CD4-positive, alpha-beta T cell treated with Interleukin-21 for 1 hour (primary cell): Measurements from ENCODE around the gene GDI1.

ENCODE experiments used
- DNase-seq: peaks from one replicate; pipeline ENCODE4 v3.0.0-alpha.2; 2020

Gene GDI1

DNA sequence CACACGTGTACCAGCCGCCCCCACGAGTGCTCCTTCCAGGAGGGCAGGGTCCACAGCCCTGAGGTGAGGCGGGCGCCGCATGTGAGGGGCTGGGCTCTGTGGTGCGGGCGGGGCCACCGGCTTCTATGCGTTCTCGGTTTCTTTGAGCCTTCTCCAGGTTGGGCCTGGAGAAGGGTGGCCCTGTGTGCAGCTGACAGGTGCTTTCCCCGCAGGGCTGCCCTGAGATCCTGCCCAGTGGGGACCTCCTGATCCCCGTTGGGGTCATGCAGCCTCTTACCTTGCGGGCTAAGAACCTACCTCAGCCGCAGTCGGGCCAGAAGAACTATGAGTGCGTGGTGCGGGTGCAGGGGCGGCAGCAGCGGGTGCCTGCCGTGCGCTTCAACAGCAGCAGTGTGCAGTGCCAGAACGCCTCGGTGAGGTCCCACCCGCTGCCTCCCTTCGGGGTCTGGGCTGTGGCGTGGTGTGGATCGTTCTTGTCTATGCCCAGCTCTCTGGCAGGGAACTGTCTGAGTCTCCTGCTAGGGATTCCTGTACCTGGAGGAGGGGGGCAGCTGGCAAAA, 27.9 kb downstream of the GDI1 start:
- no peak for DNase-seq

DNA sequence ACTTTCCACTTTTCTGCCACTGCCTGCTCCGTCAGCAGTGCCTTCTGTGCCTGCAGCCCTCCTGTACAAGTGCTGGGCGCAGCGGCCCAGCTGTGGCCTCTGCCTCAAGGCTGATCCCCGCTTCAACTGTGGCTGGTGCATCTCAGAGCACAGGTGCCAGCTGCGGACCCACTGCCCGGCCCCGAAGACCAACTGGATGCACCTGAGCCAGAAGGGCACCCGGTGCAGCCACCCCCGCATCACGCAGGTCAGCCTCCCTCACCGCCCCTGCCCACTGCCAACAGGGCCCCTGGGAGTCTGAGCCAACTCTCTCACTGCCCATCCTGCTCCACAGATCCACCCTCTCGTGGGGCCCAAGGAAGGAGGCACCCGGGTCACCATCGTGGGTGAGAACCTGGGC, 28.6 kb downstream of the GDI1 start:
- DNase-seq, result no peak

DNA sequence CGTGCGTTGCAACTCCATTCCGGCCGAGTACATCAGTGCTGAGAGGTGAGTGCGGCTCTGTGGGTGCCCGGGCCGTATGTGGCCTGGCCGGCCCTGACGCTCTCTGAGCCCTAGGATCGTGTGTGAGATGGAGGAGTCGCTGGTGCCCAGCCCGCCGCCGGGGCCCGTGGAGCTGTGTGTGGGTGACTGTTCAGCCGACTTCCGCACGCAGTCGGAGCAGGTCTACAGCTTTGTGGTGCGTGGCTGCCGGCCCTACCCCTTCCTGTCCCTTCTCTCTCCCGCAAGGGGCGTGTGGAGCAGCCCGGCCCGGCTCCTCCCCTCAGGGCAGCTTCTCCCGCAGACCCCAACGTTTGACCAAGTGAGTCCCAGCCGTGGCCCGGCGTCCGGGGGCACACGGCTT, 29.1 kb downstream of the GDI1 start:
- no peak for DNase-seq

DNA sequence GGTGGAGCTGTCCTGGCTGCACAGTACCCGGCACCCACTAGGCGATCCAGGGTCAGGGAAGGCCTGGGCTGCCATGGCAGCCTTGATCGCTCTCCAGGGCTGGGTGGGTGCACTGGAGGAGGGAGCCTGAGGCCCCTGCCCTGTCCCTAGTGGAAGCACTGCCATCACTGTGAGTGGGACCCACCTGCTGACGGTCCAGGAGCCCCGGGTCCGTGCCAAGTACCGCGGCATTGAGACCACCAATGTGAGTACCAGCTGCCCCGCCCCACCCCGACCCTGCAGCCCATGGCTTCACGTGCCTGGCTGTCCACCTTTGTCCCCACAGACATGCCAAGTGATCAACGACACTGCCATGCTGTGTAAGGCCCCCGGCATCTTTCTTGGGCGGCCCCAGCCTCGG, 30.0 kb downstream of the GDI1 start:
- DNase-seq, result no peak

DNA sequence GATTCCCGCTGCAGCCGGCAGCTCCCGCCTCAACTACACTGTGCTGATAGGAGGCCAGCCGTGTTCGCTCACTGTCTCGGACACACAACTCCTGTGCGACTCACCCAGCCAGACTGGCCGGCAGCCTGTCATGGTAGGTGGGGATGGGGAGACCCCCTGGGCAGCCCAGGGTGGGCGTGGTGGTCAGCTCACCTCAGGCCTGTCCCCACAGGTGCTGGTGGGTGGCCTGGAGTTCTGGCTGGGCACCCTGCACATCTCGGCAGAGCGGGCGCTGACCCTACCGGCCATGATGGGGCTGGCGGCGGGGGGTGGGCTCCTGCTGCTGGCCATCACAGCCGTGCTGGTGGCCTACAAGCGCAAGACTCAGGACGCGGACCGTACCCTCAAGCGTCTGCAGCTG, 30.6 kb downstream of the GDI1 start:
- no peak for DNase-seq

DNA sequence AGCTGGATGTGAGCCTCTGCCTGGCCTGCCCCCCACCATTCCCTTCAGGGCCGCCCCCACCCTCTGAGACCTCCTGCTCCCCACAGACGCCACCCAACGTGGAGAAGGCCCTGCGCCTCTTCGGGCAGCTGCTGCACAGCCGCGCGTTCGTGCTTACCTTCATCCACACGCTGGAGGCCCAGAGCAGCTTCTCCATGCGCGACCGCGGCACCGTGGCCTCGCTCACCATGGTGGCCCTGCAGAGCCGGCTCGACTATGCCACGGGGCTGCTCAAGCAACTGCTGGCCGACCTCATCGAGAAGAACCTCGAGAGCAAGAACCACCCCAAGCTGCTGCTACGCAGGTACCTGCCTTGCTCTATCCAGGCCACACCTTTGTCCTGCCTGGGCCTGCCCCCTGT, 31.3 kb downstream of the GDI1 start:
- no peak for DNase-seq

DNA sequence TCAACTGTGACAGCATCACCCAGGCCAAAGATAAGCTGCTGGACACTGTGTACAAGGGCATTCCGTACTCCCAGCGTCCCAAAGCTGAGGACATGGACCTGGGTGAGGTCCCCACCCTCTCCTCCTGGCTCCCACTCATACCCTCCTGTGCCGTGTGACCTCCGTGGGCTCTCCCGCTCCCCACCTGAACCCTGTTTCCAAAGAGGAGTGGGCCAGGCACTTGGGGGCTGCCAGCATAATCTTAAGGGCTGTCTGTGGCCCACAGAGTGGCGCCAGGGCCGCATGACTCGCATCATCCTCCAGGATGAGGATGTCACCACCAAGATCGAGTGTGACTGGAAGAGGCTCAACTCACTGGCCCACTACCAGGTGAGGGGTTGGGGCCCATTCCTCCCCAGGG, 32.2 kb downstream of the GDI1 start:
- no peak for DNase-seq

DNA sequence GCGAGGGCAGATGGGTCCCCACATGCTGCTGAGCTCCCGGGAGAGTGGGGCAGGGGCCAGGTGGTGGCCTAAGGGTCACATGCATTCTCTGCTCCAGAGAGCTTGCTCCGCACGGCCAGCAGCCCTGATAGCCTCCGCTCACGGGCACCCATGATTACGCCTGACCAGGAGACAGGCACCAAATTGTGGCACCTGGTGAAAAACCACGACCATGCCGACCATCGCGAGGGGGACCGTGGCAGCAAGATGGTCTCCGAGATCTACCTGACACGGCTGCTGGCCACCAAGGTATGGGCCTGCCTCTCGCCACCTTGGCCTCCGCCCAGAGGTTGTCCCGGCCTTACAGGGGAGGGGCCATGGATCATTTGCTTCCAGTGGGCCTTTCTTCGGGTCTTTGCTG, 32.9 kb downstream of the GDI1 start:
- DNase-seq, result no peak

DNA sequence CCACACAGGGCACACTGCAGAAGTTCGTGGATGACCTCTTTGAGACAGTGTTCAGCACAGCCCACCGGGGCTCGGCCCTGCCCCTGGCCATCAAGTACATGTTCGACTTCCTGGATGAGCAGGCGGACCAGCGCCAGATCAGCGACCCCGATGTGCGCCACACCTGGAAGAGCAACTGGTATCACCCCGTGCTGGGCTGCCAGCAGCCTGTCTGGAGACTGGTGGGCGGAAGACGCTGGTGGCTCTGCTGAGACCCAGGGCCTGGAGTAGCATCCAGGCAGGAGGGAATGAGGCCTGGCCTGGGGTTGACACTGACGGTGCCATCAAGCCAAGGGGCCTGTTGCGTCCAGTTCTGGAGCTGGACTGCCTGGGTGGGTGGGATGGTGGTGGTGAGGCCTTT, 33.5 kb downstream of the GDI1 start:
- no peak for DNase-seq

DNA sequence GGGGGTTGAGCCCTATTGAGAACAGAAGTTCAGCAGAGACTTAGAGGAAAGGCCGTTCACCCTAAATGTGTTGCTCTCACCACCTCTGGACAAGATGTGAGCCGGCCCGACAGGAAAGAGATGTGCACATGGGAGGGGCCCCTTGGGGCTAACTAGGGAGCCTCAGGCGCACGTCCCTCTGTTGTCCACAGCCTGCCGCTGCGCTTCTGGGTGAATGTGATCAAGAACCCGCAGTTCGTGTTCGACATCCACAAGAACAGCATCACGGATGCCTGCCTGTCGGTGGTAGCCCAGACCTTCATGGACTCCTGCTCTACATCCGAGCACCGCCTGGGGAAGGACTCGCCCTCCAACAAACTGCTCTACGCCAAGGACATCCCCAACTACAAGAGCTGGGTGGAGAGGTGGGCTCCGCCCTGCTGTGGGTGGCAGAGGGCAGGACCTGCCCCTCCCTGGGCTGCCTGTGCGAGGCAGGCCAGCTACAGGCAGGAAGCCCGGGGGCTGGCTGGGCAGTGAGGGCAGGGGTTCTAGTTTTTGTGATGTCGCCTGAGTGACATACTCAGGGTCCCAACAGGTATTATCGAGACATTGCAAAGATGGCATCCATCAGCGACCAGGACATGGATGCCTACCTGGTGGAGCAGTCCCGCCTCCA, 34.1 kb downstream of the GDI1 start:
- no peak for DNase-seq

DNA sequence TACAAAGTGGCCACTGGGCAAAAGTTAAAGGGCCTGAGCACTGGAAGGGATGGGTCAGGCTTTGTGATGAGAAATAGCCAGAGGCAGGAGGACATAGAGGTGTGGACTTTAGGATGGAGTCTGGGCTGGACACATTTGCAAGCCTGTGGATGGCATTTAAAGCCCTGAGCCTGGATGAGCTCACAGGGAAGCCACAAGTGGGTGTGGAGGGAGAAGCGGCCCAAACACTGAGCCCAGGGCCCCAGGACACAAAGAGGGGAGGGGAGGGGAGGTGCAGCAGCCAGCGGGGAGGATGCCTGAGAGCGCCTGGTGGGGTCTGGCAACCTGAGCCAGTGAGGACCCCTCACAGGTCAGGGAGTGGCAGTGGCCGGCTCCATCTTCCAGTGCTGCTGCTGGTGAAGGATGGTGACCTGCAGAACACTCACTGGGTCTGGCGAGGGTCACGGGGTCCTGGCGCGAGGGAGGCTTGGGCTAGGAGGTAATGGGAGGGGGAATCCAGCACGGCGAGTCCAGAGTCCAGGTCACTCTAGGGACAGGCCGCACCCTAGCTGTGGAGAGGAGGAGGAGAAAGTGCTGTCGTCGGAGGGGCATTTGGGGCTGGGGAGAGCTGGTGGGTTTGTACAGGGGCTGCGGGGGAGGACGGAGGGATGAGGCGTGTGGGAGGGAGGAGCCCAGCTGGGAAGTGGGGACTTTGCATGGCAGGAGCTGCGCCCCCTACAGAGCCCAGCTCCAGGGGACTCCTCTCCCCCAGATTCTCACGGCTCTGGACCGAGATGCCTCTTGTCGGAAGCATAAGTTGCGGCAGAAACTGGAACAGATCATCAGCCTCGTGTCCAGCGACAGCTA, 35.1 kb downstream of the GDI1 start:
- no peak for DNase-seq

DNA sequence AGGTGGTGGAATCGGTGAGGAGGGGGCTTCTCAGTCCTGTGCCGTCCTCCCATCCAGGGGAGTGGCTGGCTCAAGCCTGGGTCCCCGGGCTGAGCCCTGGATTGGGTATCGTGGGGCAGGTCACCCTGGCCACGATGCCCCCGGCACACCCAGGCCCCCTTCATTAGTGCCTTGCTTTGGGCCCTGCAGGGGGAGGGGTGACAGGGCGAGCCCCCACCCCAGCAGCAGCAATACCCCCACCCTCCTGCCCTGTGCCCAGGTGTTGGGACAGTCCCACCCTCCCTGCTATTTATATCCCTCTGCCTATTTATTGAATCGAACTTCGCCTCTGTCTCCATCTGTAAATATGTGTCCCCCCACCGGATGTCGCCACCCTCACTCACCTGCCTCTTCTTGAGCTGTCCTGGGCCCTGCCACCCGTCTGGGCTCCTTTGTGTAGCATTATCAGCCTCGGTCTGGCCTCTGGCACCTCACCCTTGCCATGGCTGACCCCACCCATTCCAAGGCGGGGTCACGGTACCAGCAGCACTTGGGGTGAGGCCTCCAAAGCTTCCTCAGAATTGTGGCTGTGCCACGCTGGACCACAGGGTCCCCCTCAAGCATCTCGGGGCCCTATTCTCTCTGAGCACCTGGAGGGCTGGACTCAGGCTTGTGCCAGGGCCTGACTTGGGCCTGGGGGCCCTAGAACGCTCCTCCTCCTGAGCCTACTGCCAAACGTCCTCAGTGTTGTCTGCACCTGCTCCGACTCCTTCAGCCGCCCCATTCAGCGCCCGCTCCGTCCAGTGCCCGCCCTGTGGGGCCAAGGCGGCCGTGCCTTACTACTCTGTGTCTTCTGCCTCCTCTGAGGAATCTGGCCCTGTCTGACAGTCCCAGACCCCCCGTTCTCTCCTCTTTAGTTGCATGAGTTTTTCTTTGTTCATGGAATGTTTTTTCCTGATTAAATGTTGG, 36.0 kb downstream of the GDI1 start:
- DNase-seq, result no peak

DNA sequence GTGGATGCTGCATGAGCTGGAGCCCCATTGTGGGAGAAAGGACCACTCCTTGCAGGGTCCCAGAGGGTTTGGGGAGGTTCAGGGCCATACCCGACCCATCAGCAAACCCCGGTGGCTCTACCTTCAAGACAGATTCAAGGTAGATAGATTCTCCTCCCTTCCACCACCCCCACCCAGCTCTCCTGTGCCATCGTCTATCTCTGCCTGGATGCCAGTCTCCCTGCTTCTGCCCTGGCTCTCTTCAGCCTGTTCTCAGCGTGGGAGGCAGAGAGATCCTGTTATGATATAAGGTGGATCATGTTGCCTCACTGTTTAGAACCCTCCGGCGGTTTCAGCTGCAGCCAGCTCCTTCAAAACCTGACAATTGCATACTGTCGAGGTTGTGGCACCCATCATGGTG, 36.7 kb downstream of the GDI1 start:
- no peak for DNase-seq

DNA sequence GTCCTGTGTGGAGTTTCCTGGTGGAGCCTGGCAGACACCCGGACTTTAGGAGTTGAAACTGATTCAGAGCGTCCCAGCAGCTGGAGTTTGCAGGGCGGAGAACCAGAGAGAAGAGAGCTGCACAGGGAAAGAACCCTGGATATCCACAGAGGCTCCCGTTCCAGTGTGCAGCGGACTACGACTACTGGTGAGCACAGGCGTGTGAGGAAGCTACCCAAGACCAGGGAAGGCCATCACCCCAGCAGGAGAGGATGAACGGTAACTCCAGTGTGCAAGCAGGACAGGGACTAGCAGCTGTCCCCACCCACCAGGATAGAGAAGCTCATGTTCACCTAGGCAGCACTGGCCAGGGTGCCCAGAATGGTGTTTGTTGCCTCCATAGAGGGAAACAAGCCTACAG, 39.9 kb downstream of the GDI1 start:
- no peak for DNase-seq

DNA sequence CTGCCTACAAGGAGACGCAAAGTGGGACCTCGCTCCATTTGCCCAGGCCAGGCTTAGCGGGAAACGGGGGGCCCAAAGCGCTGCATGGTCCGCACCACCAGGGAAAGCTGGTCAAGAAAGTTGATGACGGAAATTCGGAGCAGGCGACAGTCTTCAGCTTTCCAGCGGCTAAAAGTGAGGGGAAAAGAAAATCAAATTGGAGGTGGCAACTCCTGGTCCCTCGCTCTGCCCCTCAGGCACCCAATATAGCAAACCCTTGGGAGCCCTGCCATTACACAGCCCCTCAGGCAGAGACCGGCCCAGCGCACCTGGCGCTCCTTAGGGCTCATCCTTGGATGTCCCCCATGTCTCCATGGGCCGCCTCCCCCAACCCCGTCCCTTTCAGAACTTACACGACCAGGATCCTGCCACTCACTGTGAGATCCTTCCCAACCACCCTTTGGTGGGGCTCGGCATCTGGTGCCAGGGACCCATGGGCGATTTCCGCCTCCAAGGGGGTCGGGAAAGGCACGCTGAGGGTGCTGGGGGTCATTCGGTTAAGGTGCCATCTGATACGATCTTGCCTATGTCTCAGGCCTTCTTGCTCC, 41.0 kb downstream of the GDI1 start:
- DNase-seq, result no peak

DNA sequence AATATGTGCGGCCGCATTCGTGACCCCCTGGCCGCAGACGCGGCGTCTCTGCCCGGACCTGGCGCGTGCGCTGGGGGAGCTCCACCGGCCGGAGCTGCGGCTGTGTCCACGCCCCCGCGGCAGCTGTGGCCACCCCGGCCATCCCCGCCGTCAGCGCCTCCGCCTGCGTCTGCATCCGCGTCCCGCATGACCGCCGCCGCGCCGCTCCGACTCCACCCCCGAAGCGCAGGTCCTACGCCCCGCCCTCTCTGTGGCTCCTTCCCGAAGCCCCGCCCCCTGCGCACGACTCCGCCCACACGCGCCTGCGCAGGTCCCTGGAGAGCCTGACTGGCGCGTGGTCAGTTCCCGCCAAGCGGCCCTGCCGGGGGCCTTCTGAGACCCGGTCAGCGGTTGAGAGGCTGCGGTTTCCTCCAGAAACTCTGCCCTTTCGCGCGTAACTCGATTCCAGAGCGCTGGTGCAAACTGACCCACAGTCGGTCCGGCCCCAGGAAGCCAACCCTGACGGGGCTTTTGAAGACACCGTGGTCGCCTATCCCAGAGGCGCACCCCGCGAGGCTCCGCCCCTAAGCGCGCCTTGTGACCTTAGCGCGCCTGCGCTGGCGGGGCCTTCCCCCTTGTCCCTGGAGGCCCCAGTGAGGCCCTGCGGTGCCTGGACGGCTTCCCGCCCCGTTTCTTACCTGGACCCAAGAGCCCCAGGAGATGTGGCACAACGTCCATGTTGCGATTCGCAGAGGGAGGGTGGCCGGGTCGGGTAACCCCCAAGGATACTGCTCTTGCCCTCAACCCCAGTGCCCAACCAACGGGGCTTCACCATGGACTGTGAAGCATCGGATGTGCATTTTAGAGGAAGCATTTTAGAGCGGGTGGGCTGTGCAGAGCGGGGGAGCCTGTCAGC, 42.0 kb downstream of the GDI1 start, which contains the start of gene LAGE3:
LAGE3 (minus strand) TSS at position 554 of the 895 bp plus-strand sequence; CDS start at position 188, 366 bp downstream.
- peak; percentile 94 for DNase-seq

DNA sequence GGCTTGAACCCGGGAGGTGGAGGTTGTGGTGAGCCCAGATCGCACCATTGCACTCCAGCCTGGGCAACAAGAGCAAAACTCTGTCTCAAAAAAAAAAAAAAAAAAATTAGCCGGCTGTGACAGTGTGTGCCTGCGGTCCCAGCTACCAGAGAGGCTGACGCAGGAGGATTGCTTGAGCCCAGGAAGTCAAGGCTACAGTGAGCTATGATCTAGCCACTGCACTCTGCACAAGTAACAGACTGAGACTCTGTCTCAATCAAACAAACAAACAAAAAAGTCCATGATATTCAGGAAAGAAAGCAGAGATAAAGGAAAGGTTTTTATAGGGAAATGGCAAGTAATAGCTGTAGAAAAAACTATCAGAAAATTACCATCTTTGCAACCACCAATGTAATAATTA, 44.2 kb downstream of the GDI1 start:
- DNase-seq, result no peak

DNA sequence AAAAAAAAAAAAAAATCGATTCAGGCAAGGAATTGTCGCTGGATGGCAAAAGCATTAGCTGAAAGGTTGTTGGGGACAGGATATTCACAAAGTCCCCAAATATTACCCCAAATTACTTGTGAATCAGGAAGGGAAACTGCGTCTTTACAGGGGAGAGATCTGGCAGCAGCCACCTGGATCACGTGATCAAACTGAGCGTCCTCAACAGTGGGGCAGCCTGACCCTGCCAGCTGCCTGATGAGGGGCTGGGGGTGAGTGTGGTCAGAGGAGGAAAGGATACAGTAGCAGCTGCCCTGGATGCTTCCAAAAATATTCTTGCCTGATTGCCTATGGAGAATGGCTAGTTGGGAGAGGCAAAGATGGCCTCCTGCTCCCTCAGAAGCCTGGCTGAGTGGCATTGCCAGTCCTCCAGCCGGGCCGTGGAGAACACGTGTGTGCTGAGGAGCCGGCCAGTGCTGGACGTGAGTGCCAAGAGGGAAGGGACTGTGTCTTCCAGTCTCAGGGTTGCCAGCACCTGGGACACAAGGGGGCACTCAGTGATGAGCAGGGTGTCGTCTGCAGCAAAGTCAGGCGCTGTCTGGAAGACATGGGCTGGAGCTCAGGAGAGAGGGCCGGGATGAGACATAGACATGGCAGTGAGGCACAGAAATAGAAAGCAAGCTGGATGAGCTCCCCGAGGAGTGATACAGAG, 45.1 kb downstream of the GDI1 start:
- DNase-seq, result no peak

DNA sequence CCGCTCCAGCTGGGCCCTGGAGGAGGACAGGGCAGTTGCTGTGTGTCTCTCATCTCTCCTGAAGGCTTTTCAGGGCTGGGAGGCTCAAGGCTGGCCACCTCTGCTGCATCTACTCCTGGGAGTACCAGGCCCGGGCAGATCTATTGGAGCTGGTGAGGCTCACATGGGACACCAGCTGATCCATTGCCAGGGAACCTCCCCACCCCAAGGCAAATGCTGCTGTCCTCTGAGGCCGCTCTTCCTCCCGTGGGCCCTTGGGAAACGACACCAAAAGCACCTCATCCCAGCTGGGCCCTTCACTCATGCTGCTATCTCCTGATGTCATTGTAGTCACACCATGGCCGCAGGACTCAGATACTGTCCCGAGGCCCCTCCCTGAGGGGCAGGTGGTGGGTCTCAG, 45.8 kb downstream of the GDI1 start:
- DNase-seq, result no peak

DNA sequence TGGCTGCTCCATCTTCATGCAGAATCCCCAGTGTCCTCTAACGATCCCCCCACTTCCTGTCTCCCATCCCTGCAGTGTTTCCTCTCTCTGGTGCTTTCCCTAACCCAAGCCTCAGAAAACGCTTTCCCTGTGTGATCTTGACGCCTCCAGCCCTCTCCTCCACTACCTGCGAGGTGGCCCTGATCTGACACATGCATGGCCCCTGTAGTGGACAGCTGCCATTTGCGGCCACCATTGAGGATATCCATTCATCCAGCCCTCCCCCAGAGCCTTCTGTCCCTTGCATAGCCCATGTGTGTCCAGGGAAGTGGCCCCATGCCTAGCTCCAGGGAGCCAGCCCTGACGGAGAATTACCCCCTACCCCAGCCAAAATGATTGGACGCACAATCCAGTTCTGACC, 46.4 kb downstream of the GDI1 start:
- DNase-seq, result no peak
